Naive thymus-derived CD8-positive, alpha-beta T cell (primary cell): Measurements from ENCODE around the gene SLC49A4. TPM values are rescaled to one million over a fixed set of nuclear protein-coding genes. Genes with fewer than 3 reads are reported as not detected.

ENCODE experiments used
- ATAC-seq, 2 donors: fragments of 150-1000 bp; cut with Tn5 transposase in 1 of 2; sonication (Bioruptor Pico), chemical (Tn5 transposase) in 1 of 2; 1 replicate in 1 of 2; 2 replicates in 1 of 2; pipeline ENCODE4 v1.10.0; 2021; ENCODE audit warnings: mild to moderate bottlenecking in 2 of 2, moderate library complexity in 2 of 2
- POLR2A ChIA-PET: fragments of 350-600 bp; sonication (Branson Sonifier 250); formaldehyde crosslinking; loops from one replicate; lab custom pipeline; 2021; ENCODE audit warnings: antibody characterized with exemption; lab: Charles Lee
- DNase-seq, 10 donors: peaks; one replicate each; pipeline versions ENCODE4 v3.0.0 to v3.0.0-alpha.2; 2020 to 2022
- H3K27ac Mint-ChIP-seq, 10 donors: one replicate each; pipeline ENCODE4 v1.8.0; 2020 to 2022; ENCODE audit warnings: mild to moderate bottlenecking in 10 of 10, mixed read lengths in 10 of 10, moderate library complexity in 4 of 10, inconsistent platforms in 1 of 10
- H3K27me3 Mint-ChIP-seq, 5 donors: one replicate each; pipeline ENCODE4 v1.8.0; 2021 to 2022; ENCODE audit warnings: mixed read lengths in 5 of 5
- H3K36me3 Mint-ChIP-seq, 3 donors: one replicate each; pipeline ENCODE4 v1.8.0; 2020 to 2022; ENCODE audit warnings: mixed read lengths in 3 of 3, mild to moderate bottlenecking in 2 of 3, inconsistent platforms in 1 of 3
- H3K4me1 Mint-ChIP-seq, 4 donors: one replicate each; pipeline ENCODE4 v1.8.0; 2021 to 2022; ENCODE audit warnings: mixed read lengths in 4 of 4
- H3K4me3 Mint-ChIP-seq, 10 donors: one replicate each; pipeline ENCODE4 v1.8.0; 2020 to 2022; ENCODE audit warnings: mild to moderate bottlenecking in 10 of 10, mixed read lengths in 10 of 10, moderate library complexity in 6 of 10, inconsistent platforms in 1 of 10
- H3K9me3 Mint-ChIP-seq, 9 donors: one replicate each; pipeline ENCODE4 v1.8.0; 2020 to 2022; ENCODE audit warnings: mixed read lengths in 9 of 9, mild to moderate bottlenecking in 3 of 9, inconsistent platforms in 1 of 9, moderate library complexity in 1 of 9
- polyA plus RNA-seq, 3 donors: library from polyadenylated mRNA; unstranded; fragments of 300-500 nt; fragmentation: Illumina TruSeq; gene quantifications; one replicate each; pipeline ENCODE4 v1.2.3, GENCODE V29; 2021
- total RNA-seq, 8 experiments: library from RNA in 2 of 8; stranded (reverse) in 2 of 8; gene quantifications; one replicate each; pipeline ENCODE4 v1.2.3 and lab custom pipeline; 2021 to 2026

Gene SLC49A4
- total and polyA plus RNA-seq, 5 experiments from 2014 or later = 1.3 to 8.7 (median 2.5) TPM

DNA sequence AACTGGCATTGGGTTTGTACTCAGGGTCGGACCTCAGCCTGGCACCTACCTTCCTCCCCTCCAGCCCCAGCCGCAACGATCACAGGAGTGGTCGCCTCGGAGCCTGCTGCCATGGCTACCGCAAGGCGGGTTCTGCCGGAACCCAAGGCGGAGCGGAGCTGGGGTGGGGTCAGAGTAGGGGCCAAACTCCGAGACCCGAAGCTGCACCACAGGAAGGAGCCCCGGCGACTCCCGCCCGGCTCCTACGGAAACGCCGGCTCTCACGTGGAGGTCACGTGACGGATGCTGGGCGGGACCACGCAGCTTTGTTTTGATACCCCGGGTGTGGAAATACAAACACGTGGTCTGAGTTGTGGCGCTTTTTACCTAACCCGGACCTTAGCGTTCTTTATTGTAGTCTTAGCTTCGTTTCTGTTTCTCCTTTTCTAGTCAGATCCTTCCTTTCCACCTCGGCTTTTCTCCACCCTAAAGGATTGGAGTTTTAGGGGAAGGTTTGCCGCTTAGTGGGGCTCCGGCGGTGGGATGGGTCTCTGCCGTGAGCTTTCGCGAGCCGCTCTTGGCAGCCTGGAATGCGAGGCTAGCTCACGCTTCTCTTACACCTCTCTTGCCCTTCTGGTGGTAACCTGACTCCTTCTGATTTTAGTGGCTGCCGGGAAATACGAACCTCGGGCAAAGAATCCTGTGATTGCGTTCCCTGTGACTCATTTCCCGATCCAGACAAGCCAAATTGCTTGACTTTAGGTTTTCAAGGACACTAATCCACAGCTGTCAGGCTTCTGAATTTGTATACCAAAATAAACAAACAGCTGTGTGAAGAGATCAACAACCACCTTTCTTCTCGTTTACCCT, 1.1 kb upstream of the SLC49A4 start, which contains the start of gene HSPBAP1:
Gene HSPBAP1, minus strand, starts transcription at position 264 of the 849 bp plus-strand sequence. Its CDS starts 151 bp downstream, at position 113.
- Mint-ChIP-seq H3K4me1 (peaks cover 21 to 43% (median 29%) of the 10 kb centered on the region in 4 donors), H3K9me3 (no peaks in the 10 kb centered on the region), H3K4me3 (peak within 1 kb of the TSS in 6 of 10 donors; percentile 87 to 97 (median 94)), H3K27me3 (no peaks in the 10 kb centered on the region), H3K27ac (peak within 1 kb of the TSS in 7 of 10 donors; percentile 92 to 99 (median 96)), H3K36me3 (no peaks in the 10 kb centered on the region)
- POLR2A ChIA-PET = interaction anchor here (0.6 to 1.9 kb wide), 9 partner anchors 9 to 729 kb away, joined by 3 to 7 read pairs (median 4); partner anchors contain the start of genes FAM162A, KPNA1, PARP14 and SEC22A
- ATAC-seq = peak; percentile 74 to 75
- peak; percentile 82 to 95 (median 86) for DNase-seq

GRCh38 chr3:122794483-122794778, 438 bp upstream of the SLC49A4 start:
- Mint-ChIP-seq H3K4me1 (peaks cover 21 to 39% (median 27%) of the 10 kb centered on the region in 4 donors), H3K36me3 (no peaks in the 10 kb centered on the region), H3K27ac (peak overlapping the region in 7 of 10 donors; percentile 92 to 99 (median 96)), H3K9me3 (no peaks in the 10 kb centered on the region), H3K4me3 (peak overlapping the region in 6 of 10 donors; percentile 87 to 97 (median 94)), H3K27me3 (no peaks in the 10 kb centered on the region)
- DNase-seq = no peak
- no peak for ATAC-seq
- POLR2A ChIA-PET = interaction anchor here (1.2 kb wide), 1 partner anchor 280 kb away, joined by 4 read pairs; the partner anchor contains the start of gene KPNA1

DNA sequence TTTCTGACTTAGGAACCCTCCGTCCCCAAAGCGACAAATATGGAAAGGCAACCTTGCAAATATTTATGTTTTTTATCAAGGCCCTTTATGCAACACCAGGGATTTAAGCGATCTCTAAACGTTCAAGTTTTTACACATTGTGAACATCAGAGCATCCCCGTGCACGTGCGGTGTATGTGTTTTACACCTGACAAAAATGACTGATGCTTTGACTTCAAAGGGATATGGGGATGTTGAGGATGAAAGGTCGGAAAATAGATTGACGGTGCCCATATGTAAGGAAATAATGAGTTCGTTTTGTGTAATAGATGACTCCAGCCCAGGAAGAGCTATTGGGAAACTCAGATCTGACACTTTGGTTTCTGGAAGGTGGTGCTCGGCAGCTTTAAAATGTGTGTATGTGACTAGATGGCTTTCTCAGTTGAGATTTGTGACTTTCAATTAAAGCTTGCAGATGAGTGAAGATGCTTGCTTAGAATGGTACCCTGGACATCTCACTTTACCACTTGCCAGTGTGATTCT, 866 bp downstream of the SLC49A4 start:
- H3K27me3 Mint-ChIP-seq = no peaks in the 10 kb centered on the region
- H3K4me1 Mint-ChIP-seq = peaks cover 17 to 35% (median 27%) of the 10 kb centered on the region in 4 donors
- peak overlapping the region in 9 of 10 donors; percentile 13 to 92 (median 57) for H3K27ac Mint-ChIP-seq
- H3K4me3 Mint-ChIP-seq = peak overlapping the region; percentile 62 to 87 (median 78)
- POLR2A ChIA-PET = no interaction called here
- no peaks in the 10 kb centered on the region for H3K36me3 Mint-ChIP-seq
- DNase-seq = peak in 2 of 10 donors; percentile 4 to 9
- ATAC-seq = no peak
- H3K9me3 Mint-ChIP-seq = no peaks in the 10 kb centered on the region

GRCh38 chr3:122797291-122797690, 2.4 kb downstream of the SLC49A4 start:
- H3K9me3 Mint-ChIP-seq = no peaks in the 10 kb centered on the region
- H3K27me3 Mint-ChIP-seq = no peaks in the 10 kb centered on the region
- DNase-seq (peak in 1 of 10 donors; percentile 3), ATAC-seq (no peak)
- peaks cover 0 to 3% (median 0%) of the 10 kb centered on the region in 3 donors for H3K36me3 Mint-ChIP-seq
- peak overlapping the region in 5 of 10 donors; percentile 8 to 58 (median 37) for H3K4me3 Mint-ChIP-seq
- POLR2A ChIA-PET = no interaction called here
- H3K4me1 Mint-ChIP-seq = peaks cover 17 to 35% (median 28%) of the 10 kb centered on the region in 4 donors
- H3K27ac Mint-ChIP-seq = peak overlapping the region in 4 of 10 donors; percentile 23 to 82 (median 34)

- H3K4me3 Mint-ChIP-seq = no peak overlapping the region
- H3K4me1 Mint-ChIP-seq = peaks cover 14 to 38% (median 27%) of the 10 kb centered on the region in 4 donors
- no peak overlapping the region for H3K27ac Mint-ChIP-seq
- no peaks in the 10 kb centered on the region for H3K27me3 Mint-ChIP-seq
- H3K36me3 Mint-ChIP-seq = peaks cover 8 to 13% (median 9%) of the 10 kb centered on the region in 3 donors
- H3K9me3 Mint-ChIP-seq = no peaks in the 10 kb centered on the region
- DNase-seq (no peak), ATAC-seq (no peak)
- POLR2A ChIA-PET = no interaction called here
Measured at GRCh38 chr3:122799322-122799721, 4.5 kb downstream of the SLC49A4 start.

DNA sequence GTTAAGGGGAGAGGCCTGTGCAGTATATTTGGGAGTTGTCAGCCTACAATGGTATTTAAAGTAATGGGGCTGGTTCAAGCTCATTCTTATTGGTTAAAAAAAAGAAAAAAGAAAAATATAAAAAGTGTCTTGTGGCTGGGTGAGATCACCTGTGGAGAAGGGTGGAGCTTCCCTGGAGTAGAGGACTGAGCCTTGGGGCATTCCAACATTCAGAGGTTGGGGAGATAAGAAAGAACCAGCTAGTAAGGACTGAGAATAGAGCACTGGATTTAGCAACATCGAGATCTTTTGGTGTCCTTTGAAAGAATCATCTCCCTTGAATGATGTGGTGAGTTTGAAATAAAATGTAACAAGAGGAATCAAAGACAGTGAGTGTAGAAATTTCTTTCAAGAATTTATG, 5.2 kb downstream of the SLC49A4 start:
- H3K27me3 Mint-ChIP-seq = no peaks in the 10 kb centered on the region
- no peaks in the 10 kb centered on the region for H3K9me3 Mint-ChIP-seq
- POLR2A ChIA-PET = no interaction called here

GRCh38 chr3:122800706-122801237, 5.9 kb downstream of the SLC49A4 start:
- ATAC-seq = no peak
- H3K27ac Mint-ChIP-seq = no peak overlapping the region
- peaks cover 13 to 29% (median 23%) of the 10 kb centered on the region in 4 donors for H3K4me1 Mint-ChIP-seq
- H3K27me3 Mint-ChIP-seq = no peaks in the 10 kb centered on the region
- DNase-seq = no peak
- POLR2A ChIA-PET = no interaction called here
- no peaks in the 10 kb centered on the region for H3K9me3 Mint-ChIP-seq
- no peak overlapping the region for H3K4me3 Mint-ChIP-seq
- peaks cover 8 to 13% (median 9%) of the 10 kb centered on the region in 3 donors for H3K36me3 Mint-ChIP-seq

More for the DNA sequence above, 5.2 kb downstream of the SLC49A4 start:
- Mint-ChIP-seq H3K4me1 (peaks cover 14 to 33% (median 26%) of the 10 kb centered on the region in 4 donors), H3K4me3 (no peak overlapping the region), H3K27ac (no peak overlapping the region), H3K36me3 (peaks cover 8 to 13% (median 9%) of the 10 kb centered on the region in 3 donors)
- no peak for DNase-seq
- ATAC-seq = no peak

DNA sequence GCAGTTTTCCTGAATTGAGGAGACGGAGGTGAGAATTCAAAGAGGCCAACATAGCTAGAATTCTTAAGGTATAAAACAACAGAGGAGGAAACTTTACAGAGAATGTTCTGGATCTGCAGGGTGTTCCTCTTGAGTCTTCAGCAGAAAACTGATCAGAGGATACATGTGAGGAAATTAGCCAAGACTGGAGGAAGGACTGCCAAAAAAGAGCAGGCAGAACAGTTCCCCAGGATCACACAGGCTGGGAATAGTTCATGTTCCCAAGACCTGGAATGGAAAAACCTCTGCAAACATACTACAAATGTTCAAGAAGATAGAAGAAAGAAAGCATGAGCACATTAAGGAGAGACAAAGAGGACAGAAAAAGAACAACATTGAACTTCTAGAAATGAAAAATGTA, 7.5 kb downstream of the SLC49A4 start:
- ATAC-seq (no peak), DNase-seq (no peak)
- Mint-ChIP-seq H3K9me3 (no peaks in the 10 kb centered on the region), H3K36me3 (peaks cover 8 to 13% (median 12%) of the 10 kb centered on the region in 3 donors), H3K4me1 (peaks cover 4 to 14% (median 8%) of the 10 kb centered on the region in 4 donors), H3K27ac (no peak overlapping the region), H3K27me3 (no peaks in the 10 kb centered on the region), H3K4me3 (no peak overlapping the region)
- POLR2A ChIA-PET = no interaction called here

DNA sequence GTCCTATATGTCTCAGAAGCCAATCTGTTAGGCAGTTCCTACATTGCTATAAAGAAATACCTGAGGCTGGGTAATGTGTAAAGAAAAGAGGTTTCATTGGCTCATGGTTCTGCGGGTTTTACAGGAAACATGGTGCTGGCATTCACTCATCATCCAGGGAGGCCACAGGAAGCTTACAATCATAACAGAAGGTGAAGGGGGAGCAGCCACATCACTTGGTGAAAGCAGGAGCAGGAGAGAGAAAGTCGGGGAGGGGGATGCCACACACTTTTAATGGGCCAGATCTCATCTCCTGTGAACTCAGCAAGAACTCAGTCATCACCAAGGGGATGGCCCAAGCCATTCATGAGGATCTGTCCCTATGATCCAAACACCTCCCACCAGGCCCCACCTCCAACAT, 9.1 kb downstream of the SLC49A4 start:
- ATAC-seq = no peak
- Mint-ChIP-seq H3K4me3 (no peak overlapping the region), H3K27me3 (no peaks in the 10 kb centered on the region), H3K36me3 (peaks cover 12 to 26% (median 18%) of the 10 kb centered on the region in 3 donors), H3K27ac (peak overlapping the region in 1 of 10 donors; percentile 37), H3K4me1 (peaks cover 0 to 13% (median 5%) of the 10 kb centered on the region in 4 donors), H3K9me3 (no peaks in the 10 kb centered on the region)
- DNase-seq = no peak
- POLR2A ChIA-PET = no interaction called here

GRCh38 chr3:122810734-122811133, 15.9 kb downstream of the SLC49A4 start:
- H3K27me3 Mint-ChIP-seq = no peaks in the 10 kb centered on the region
- no peak overlapping the region for H3K4me3 Mint-ChIP-seq
- peaks cover 4 to 64% (median 21%) of the 10 kb centered on the region in 3 donors for H3K36me3 Mint-ChIP-seq
- H3K27ac Mint-ChIP-seq = no peak overlapping the region
- DNase-seq = no peak
- no peaks in the 10 kb centered on the region for H3K9me3 Mint-ChIP-seq
- peaks cover 0 to 3% (median 0%) of the 10 kb centered on the region in 4 donors for H3K4me1 Mint-ChIP-seq
- ATAC-seq = no peak
- POLR2A ChIA-PET = no interaction called here

DNA sequence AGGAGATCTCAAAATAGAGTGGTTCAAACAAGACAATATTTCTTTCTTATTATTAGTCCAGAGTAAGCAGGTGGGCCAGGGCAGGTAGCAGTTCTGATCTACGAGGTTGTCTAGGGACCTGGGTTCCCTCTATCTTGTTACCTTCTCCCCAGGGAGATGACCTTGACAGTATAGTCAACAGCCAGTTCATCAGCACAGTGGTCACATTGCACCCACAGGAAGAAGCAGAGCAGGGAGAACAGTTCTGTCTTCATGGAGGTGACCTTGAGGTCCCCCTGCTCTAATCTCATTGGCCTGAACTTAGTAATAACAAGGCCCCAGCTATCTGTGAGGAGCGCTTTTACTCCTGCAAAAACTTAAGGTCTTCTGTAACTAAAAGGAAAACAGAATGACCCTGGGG, 21.7 kb downstream of the SLC49A4 start:
- Mint-ChIP-seq H3K4me3 (no peak overlapping the region), H3K27ac (peak overlapping the region in 1 of 10 donors; percentile 38), H3K36me3 (peaks cover 4 to 66% (median 25%) of the 10 kb centered on the region in 3 donors), H3K4me1 (peaks cover 0 to 4% (median 2%) of the 10 kb centered on the region in 4 donors), H3K9me3 (no peaks in the 10 kb centered on the region), H3K27me3 (no peaks in the 10 kb centered on the region)
- POLR2A ChIA-PET = no interaction called here
- ATAC-seq (no peak), DNase-seq (no peak)

DNA sequence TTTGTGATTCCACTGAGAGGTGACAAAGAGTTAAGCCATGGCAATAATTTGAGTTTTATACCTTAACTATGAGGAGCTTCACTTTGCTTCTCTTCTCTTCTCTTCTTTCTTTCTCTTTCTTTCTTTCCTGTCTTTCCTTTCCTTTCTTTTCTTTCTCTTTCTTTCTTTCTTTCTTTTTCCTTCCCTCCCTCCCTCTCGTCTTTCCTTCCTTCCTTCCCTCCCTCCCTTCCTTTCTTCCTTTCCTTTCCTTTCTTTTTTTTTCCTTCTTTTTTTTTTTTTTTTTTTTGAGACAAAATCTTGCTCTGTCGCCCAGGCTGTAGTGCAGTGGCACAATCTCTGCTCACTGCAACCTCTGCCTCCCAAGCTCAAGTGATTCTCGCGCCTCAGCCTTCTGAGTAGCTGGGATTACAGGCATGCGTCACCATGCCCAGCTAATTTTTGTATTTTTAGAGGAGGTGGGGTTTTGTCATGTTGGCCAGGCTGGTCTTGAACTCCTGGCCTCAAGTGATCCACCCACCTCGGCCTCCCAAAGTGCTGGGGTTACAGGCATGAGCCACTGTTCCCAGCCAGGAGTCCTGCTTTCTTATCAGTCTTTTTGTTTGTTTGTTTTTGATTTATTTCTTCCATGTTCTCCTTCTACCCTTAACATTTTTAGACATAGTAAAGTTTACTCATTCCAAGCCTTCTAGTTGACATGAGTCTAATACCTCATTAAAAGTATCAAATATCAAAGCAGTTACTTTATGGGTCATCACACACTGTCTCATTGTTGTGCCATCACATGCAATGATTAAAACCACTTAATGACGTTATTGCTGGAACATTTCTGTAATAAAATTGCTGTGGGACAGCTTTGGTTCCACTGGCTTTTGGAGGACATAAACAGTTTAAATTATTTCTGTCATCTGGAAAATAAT, 29.9 kb downstream of the SLC49A4 start:
- H3K9me3 Mint-ChIP-seq = peaks cover 0 to 2% (median 0%) of the 10 kb centered on the region in 9 donors
- POLR2A ChIA-PET = no interaction called here
- no peak for ATAC-seq
- peak overlapping the region in 1 of 10 donors; percentile 45 for H3K27ac Mint-ChIP-seq
- H3K4me1 Mint-ChIP-seq = peaks cover 0 to 2% (median 0%) of the 10 kb centered on the region in 4 donors
- no peaks in the 10 kb centered on the region for H3K27me3 Mint-ChIP-seq
- DNase-seq = no peak
- peaks cover 25 to 53% (median 41%) of the 10 kb centered on the region in 3 donors for H3K36me3 Mint-ChIP-seq
- no peak overlapping the region for H3K4me3 Mint-ChIP-seq
